Measurements from ENCODE around the gene GTF2H1. TPM values are rescaled to one million over a fixed set of nuclear protein-coding genes. Genes with fewer than 3 reads are reported as not detected.

The GTF2H1 gene
- total RNA-seq, 1 experiment from 2014 or later = 72.0 TPM

DNA sequence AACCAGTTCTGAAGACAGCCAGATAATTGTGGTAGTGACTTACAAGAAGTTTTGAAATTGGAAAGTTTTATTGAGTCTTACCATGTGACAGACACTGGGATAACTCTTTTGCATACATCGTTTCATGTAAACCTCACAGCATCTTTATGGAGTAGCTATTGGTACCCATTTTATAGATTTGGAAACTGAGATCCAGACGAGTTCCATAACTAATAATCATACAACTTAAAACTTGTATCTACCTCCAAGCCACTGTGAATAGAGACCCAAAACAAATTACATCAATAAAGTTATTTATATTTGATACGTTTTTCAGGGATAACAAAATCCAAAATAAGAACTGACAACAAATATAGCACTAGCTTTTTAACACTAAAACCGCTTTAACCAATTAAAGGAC is 36.3 kb downstream of the GTF2H1 start:
- no TSS peak for BruUV-seq (replicated peaks)
- no peaks in the 10 kb centered on the region for H3K9me3 Mint-ChIP-seq (ENCODE audit: unreplicated experiment)
- no peaks in the 10 kb centered on the region for H3K9me3 ChIP-seq
- no peaks in the 10 kb centered on the region for H3K27me3 Mint-ChIP-seq (ENCODE audit: insufficient read depth, unreplicated experiment)
- no peak overlapping the region for H3K4me3 ChIP-seq (ENCODE audit: low read depth, low read length)
- intact Hi-C loops (cut with micrococcal nuclease; ENCODE audit: unreplicated experiment) = no loop called here
- H3K4me1 ChIP-seq = no peaks in the 10 kb centered on the region
- peaks cover 1% of the 10 kb centered on the region for H3K36me3 ChIP-seq (ENCODE audit: control insufficient read depth, insufficient read depth, low read length)
- ChIA-PET CTCF (no interaction called here), POLR2A (no interaction called here)
- H3K27ac Mint-ChIP-seq (ENCODE audit: unreplicated experiment) = no peak overlapping the region
- no peaks in the 10 kb centered on the region for H3K27me3 ChIP-seq (replicated peaks; ENCODE audit: control insufficient read depth, insufficient read depth, low read length)
- peaks cover 54% of the 10 kb centered on the region for H3K36me3 Mint-ChIP-seq (ENCODE audit: insufficient read depth, unreplicated experiment)
- no peak overlapping the region for H3K4me3 Mint-ChIP-seq (ENCODE audit: unreplicated experiment)
- no peak for DNase-seq
- TF ChIP-seq, protein P1, sequence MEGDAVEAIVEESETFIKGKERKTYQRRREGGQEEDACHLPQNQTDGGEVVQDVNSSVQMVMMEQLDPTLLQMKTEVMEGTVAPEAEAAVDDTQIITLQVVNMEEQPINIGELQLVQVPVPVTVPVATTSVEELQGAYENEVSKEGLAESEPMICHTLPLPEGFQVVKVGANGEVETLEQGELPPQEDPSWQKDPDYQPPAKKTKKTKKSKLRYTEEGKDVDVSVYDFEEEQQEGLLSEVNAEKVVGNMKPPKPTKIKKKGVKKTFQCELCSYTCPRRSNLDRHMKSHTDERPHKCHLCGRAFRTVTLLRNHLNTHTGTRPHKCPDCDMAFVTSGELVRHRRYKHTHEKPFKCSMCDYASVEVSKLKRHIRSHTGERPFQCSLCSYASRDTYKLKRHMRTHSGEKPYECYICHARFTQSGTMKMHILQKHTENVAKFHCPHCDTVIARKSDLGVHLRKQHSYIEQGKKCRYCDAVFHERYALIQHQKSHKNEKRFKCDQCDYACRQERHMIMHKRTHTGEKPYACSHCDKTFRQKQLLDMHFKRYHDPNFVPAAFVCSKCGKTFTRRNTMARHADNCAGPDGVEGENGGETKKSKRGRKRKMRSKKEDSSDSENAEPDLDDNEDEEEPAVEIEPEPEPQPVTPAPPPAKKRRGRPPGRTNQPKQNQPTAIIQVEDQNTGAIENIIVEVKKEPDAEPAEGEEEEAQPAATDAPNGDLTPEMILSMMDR (IDR thresholded peaks at IDR 0.05; ENCODE audit: insufficient read depth in 1 of 2, low read depth in 1 of 2, low read length in 1 of 2, severe bottlenecking in 1 of 2, unreplicated experiment in 1 of 2) = no peak
- H3K4me1 Mint-ChIP-seq (ENCODE audit: low read depth, unreplicated experiment) = no peaks in the 10 kb centered on the region

DNA sequence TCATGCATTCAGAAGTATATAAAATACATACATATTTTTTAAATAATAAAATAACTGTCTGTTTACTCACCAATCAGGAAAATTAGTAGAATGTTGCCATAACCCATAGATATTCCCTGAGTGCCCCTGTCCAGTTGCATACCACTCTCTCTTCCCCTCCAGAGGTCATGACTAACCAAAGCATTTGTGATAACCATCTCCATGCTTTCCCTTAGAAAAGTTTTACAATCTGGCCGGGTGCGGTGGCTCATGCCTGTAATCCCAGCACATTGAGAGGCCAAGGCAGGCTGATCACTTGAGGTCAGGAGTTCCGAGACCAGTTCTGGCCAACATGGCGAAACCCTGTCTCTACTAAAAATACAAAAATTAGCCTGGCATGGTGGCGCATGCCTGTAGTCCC is 38.8 kb downstream of the GTF2H1 start:
- H3K4me1 ChIP-seq = no peaks in the 10 kb centered on the region
- H3K4me1 Mint-ChIP-seq (ENCODE audit: low read depth, unreplicated experiment) = no peaks in the 10 kb centered on the region
- no peaks in the 10 kb centered on the region for H3K27me3 ChIP-seq (replicated peaks; ENCODE audit: control insufficient read depth, insufficient read depth, low read length)
- ChIA-PET CTCF (no interaction called here), POLR2A (no interaction called here)
- H3K9me3 ChIP-seq = no peaks in the 10 kb centered on the region
- TF ChIP-seq, protein P1 (IDR thresholded peaks at IDR 0.05; ENCODE audit: insufficient read depth in 1 of 2, low read depth in 1 of 2, low read length in 1 of 2, severe bottlenecking in 1 of 2, unreplicated experiment in 1 of 2) = no peak
- intact Hi-C loops (cut with micrococcal nuclease; ENCODE audit: unreplicated experiment) = no loop called here
- H3K27ac Mint-ChIP-seq (ENCODE audit: unreplicated experiment) = no peak overlapping the region
- no TSS peak for BruUV-seq (replicated peaks)
- H3K4me3 ChIP-seq (ENCODE audit: low read depth, low read length) = no peak overlapping the region
- no peak overlapping the region for H3K4me3 Mint-ChIP-seq (ENCODE audit: unreplicated experiment)
- no peak for DNase-seq
- peaks cover 56% of the 10 kb centered on the region for H3K36me3 Mint-ChIP-seq (ENCODE audit: insufficient read depth, unreplicated experiment)
- H3K36me3 ChIP-seq (ENCODE audit: control insufficient read depth, insufficient read depth, low read length) = peaks cover 3% of the 10 kb centered on the region
- H3K9me3 Mint-ChIP-seq (ENCODE audit: unreplicated experiment) = no peaks in the 10 kb centered on the region
- no peaks in the 10 kb centered on the region for H3K27me3 Mint-ChIP-seq (ENCODE audit: insufficient read depth, unreplicated experiment)

DNA sequence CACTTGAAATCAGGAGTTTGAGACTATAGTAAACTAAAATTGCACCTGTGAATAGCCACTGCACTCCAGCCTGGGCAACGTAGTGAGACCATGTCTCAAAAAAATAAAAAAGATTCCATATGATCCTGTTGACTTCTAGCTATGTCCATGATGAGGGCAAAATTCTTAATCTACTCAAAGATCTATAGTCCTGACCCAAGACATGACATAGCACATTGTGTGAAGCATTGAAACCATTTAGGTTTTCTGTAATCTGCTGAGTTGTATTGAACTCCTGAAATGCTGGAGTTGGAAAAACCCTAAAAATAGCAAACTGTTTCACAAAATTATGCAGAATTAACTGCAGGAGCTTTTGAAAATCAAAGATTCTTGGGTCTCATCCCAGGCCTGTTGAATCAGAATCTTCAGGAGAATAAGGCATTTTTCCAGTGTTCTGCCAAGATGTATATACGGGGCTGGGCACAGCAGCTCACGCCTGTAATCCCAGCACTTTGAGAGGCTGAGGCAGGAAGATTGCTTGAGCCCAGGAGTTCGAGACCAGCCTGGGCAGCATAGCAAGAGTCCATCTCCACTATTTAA is 42.2 kb downstream of the GTF2H1 start:
- H3K36me3 Mint-ChIP-seq (ENCODE audit: insufficient read depth, unreplicated experiment) = peaks cover 36% of the 10 kb centered on the region
- no peaks in the 10 kb centered on the region for H3K27me3 Mint-ChIP-seq (ENCODE audit: insufficient read depth, unreplicated experiment)
- H3K27ac Mint-ChIP-seq (ENCODE audit: unreplicated experiment) = no peak overlapping the region
- Histone ChIP-seq H3K9me3 (no peaks in the 10 kb centered on the region), H3K27me3 (replicated peaks; ENCODE audit: control insufficient read depth, insufficient read depth, low read length) (no peaks in the 10 kb centered on the region), H3K4me1 (no peaks in the 10 kb centered on the region), H3K36me3 (ENCODE audit: control insufficient read depth, insufficient read depth, low read length) (peaks cover 3% of the 10 kb centered on the region; the same call in 1 of the 2 replicates), H3K4me3 (ENCODE audit: low read depth, low read length) (no peak overlapping the region)
- TF ChIP-seq, protein P1 (IDR thresholded peaks at IDR 0.05; ENCODE audit: insufficient read depth in 1 of 2, low read depth in 1 of 2, low read length in 1 of 2, severe bottlenecking in 1 of 2, unreplicated experiment in 1 of 2) = no peak
- CTCF ChIA-PET = no interaction called here
- intact Hi-C loops (cut with micrococcal nuclease; ENCODE audit: unreplicated experiment) = no loop called here
- no peaks in the 10 kb centered on the region for H3K4me1 Mint-ChIP-seq (ENCODE audit: low read depth, unreplicated experiment)
- BruUV-seq (replicated peaks) = no TSS peak
- no peak for DNase-seq
- no peak overlapping the region for H3K4me3 Mint-ChIP-seq (ENCODE audit: unreplicated experiment)
- POLR2A ChIA-PET = interaction anchor here (0.6 kb wide), 1 partner anchor 19 kb away, joined by 4 read pairs; no protein-coding TSS in a partner anchor
- no peaks in the 10 kb centered on the region for H3K9me3 Mint-ChIP-seq (ENCODE audit: unreplicated experiment)
